Bronchial epithelial cell (primary cell): ENCODE measurements around the gene OSBPL1A. TPM values are rescaled to one million over a fixed set of nuclear protein-coding genes. Genes with fewer than 3 reads are reported as not detected.
"Not testable (repeated sequence)": the region's sequence is repeated elsewhere in the genome, so short reads cannot be mapped to it uniquely, and the experiment has no call there.

Source experiments
- DNase-seq: peaks from one replicate; pipeline ENCODE4 v3.0.0-alpha.2; 2010; ENCODE audit warnings: low read depth
- FAIRE-seq: peaks from 2 replicates; lab custom pipeline; 2011; peaks lifted over from hg19 to GRCh38; lab: Jason Lieb, UNC
- H3K27me3 ChIP-seq: 2 replicates; pipeline ENCODE4 v1.5.1; 2011; ENCODE audit warnings: low read length; ENCODE audit not compliant: control insufficient read depth, insufficient read depth
- H3K36me3 ChIP-seq: 2 replicates; pipeline ENCODE4 v1.5.1; 2011; ENCODE audit warnings: low read length; ENCODE audit not compliant: control insufficient read depth, insufficient read depth
- H3K4me3 ChIP-seq: 2 replicates; pipeline ENCODE4 v1.5.1; 2011; ENCODE audit warnings: mild to moderate bottlenecking, low read depth, low read length, control low read depth
- CTCF ChIP-seq: IDR thresholded peaks from 2 replicates; pipeline ENCODE4 v1.5.1; 2011; ENCODE audit warnings: mild to moderate bottlenecking, moderate library complexity, low read length, control low read depth, inconsistent platforms; ENCODE audit not compliant: insufficient read depth, severe bottlenecking
- total RNA-seq: library from RNA; depleted of rRNA; stranded (reverse); fragments of >200 nt; gene quantifications from 2 replicates; pipeline ENCODE4 v1.2.1, GENCODE V29; 2014

Gene OSBPL1A
- total RNA-seq, 1 donor from 2014 or later = 22.6 TPM

GRCh38 chr18:24386681-24387080 is 10.9 kb downstream of the OSBPL1A start:
- FAIRE-seq (no peak), DNase-seq (no peak)
- H3K4me3 ChIP-seq = no peak overlapping the region
- TF ChIP-seq CTCF = no peak
- H3K27me3 ChIP-seq = no peaks in the 10 kb centered on the region
- no peaks in the 10 kb centered on the region for H3K36me3 ChIP-seq

DNA sequence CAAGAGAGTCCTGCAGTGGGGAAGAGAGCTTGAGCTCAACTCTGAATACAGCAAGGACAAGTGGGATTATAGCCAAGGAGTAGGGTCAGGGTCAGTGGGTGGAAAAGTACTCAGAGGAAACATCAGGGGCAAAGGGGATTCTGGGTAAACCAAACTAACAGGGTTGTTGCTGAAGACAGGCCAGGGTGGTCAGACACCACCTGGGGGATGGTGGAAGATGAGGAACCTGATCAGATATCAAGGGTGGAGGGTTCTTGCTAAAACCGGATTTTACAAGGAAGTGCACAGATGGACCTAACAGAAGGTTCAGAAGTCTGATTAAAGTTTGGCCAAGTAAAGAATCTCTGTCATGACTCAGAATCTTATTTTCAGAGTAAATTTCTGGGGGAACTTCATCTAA is 16.5 kb downstream of the OSBPL1A start:
- no peak for FAIRE-seq

GRCh38 chr18:24380163-24380747 is 17.4 kb downstream of the OSBPL1A start:
- H3K36me3 ChIP-seq = no peaks in the 10 kb centered on the region
- H3K27me3 ChIP-seq = no peaks in the 10 kb centered on the region
- TF ChIP-seq CTCF = no peak
- DNase-seq (no peak), FAIRE-seq (no peak)
- no peak overlapping the region for H3K4me3 ChIP-seq

More for the DNA sequence above, 16.5 kb downstream of the OSBPL1A start:
- no peaks in the 10 kb centered on the region for H3K36me3 ChIP-seq
- DNase-seq = no peak
- TF ChIP-seq CTCF = no peak
- no peak overlapping the region for H3K4me3 ChIP-seq
- H3K27me3 ChIP-seq = no peaks in the 10 kb centered on the region

DNA sequence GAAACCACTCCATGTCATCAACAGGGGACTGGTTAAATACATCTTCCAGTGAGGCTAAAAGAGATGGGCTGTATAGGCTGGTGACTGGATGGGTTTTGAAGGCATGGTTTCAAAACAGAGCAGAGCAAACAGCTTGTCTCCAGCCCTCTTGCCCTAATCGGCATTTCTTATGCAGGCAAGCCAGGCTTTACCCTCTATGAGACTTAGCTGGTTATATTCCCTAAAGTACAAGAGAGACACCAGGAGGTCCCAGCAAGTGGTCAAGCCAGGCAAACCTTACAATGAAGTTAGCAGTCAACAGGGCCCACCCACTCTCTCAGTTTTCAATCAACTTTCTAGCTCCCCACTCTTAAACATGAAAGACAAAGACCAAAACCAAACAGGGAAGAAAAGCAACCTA is 19.0 kb downstream of the OSBPL1A start:
- DNase-seq (no peak), FAIRE-seq (no peak)
- no peak for TF ChIP-seq CTCF
- H3K27me3 ChIP-seq = no peaks in the 10 kb centered on the region
- no peak overlapping the region for H3K4me3 ChIP-seq
- H3K36me3 ChIP-seq = no peaks in the 10 kb centered on the region

GRCh38 chr18:24376531-24376930 is 21.1 kb downstream of the OSBPL1A start:
- not testable (repeated sequence) for DNase-seq, H3K27me3 ChIP-seq, H3K36me3 ChIP-seq, H3K4me3 ChIP-seq, FAIRE-seq

- no peaks in the 10 kb centered on the region for H3K27me3 ChIP-seq
- no peak for FAIRE-seq
Measured at GRCh38 chr18:24373328-24373727, 24.3 kb downstream of the OSBPL1A start.

More at GRCh38 chr18:24373328-24373727, 24.3 kb downstream of the OSBPL1A start:
- DNase-seq = peak; percentile 60
- Histone ChIP-seq H3K4me3 (no peak overlapping the region), H3K36me3 (no peaks in the 10 kb centered on the region)
- no peak for TF ChIP-seq CTCF
